GM19238 (cell line): ENCODE data around the gene DNAH8.
"Not testable (repeated sequence)": the region's sequence is repeated elsewhere in the genome, so short reads cannot be mapped to it uniquely, and the experiment has no call there.

Source experiments
- DNase-seq: peaks from one replicate; pipeline ENCODE4 v3.0.0; 2011; ENCODE audit warnings: low spot score; ENCODE audit not compliant: insufficient read length

The DNAH8 gene

DNA sequence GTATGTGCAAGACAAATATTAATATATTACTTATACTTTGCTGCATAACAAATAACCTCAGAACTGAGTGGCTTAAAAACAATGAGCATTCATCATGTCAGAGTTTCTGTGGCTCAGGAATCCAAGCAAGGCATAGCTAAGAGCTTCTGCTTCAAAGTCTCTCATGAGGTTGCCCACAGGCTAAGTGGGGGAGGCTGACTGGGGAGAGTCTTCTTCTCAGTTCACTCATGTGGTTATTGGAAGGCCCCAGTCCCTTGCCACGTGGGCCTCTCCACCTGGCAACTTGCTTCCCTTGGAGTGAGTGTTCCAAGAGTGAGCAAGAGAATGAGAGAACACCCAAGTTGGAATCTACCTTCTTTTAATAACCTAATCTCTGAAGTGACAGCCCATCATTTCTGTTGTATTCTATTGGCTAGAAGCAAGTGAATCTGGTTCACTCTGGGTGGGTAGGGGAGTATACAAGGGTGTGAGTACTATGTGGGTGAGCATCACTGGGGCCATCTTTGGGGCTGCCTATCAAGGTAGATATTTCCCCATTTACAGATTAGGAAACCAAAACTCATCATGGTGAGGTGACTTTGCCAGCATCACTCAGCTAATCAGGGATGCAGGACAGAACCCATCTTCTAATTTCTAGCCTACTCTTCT, 36.0 kb downstream of the DNAH8 start:
- DNase-seq = no peak

DNA sequence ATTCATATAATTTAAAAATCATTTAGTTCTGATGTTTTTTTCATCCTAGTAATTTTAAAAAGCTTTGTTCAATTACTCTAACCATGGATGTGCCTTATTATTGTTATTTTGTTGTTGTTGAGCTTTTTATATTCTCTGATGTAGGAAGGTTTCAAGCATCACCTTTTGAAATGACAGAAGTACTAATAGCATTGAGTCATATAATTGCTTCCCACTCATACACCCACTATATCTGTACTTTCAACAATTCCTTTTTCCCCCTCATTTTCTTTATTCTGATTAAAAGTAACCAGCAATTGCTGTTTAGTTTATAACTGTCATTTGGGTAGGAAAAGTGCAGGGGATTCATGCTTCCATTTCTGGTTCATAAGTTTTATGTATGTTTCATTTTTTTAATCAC, 38.6 kb downstream of the DNAH8 start:
- no peak for DNase-seq

DNA sequence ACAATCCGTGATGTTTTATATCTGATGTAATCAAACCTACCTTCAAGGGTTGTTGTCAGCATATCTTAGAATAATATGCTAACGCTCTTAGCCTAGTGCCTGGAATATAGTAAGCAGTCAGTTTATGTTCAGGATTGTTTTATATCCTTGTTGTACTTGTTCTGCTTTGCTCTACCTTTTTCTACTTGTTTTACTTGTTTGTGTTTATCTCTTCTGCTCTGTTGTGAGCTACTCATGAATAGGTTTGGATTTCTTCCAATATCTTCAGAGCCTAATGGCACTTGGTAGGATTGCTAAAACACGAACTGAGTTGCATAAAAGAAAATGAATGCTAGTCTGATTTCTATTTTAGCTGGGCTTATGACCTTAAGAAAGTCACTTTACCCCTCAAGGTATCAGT, 40.1 kb downstream of the DNAH8 start:
- no peak for DNase-seq

DNA sequence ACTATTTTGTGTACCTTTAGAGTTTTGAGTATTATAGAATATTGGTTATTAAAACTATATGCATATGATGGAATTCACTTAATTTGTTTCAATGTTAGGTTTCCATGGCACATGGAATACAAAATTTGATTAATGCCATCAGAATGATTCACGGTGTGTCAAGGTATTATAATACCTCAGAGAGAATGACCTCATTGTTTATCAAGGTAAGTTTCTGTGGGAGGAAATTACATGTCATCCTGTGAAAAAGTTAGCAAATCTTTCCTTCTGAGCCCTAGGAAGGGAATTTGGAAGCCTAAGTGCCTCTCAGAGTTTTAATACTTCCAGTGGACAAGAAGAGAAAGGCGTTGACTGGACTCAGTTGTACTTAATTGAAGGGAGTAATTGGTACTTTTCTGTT, 40.8 kb downstream of the DNAH8 start:
- DNase-seq = no peak

DNA sequence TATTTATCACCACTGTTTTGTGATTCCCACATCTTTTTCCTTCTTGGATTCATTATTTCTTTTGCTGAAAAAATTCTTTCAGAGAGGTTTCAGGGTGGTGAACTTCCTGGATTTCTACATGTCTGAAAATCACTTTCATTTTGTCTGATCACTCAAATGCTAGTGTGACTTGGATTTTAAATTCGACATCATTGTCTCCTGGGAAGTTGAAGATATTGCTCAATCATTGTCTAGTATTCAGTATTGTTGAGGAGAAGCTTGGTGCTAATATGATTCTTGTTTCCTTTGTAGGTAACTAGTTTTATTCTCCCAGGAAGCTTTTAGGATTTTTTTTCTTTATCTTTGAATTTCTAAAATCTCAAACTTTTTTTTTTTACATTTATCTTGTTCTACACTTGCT, 45.0 kb downstream of the DNAH8 start:
- DNase-seq = no peak

DNA sequence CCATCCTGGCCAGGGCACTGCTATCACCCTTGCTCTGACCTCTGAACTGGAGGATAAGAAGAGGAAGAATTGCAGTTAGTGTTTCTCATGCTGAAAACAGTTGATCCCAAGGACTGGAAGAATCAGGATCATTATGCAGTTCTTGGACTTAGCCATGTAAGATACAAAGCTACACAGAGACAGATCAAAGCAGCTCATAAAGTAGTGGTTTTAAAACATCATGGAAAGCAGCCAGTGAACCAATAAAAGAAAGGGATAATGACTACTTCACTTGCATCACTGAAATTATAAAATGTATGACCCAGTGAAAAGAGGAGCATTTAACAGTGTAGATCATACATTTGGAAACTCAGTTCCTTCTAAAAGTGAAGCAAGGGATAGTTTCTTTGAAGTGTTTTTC, 47.7 kb downstream of the DNAH8 start:
- DNase-seq = no peak

DNA sequence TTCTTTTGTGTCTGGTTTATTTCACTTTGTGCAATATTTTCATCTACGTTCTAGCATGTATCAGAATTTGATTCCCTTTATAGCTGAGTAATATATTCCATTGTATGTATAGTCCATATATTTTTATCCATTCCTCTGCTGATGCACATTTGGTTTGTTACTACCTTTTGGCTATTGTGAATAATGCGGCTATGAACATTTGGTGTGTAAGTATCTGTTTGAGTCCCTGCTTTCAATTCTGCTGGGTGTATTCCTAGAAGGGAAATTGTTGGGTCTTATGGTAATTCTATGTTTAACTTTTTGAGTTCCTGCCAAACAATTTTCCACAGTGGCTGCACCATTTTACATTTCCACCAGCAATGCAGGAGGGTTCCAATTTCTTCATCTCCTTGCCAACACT, 52.4 kb downstream of the DNAH8 start:
- no peak for DNase-seq

DNA sequence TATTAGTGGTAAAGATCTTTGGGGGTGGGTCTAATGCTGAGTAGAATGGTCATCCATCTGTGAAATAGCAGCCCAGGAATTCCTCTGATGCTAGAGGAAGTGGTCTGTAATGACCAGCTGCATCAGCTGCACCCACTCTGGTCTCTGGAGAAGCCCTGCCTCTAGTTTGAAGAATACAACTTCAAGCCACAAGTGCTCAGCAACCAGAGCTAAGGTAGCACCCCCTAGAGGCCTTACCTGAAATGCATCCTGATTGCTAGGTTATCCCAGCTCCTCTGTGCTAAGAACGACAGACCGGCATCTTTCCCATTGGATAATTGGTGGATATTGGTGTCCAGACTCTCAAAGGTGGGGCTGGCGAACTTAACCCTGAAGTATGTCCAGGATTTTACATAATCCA, 58.2 kb downstream of the DNAH8 start:
- no peak for DNase-seq

DNA sequence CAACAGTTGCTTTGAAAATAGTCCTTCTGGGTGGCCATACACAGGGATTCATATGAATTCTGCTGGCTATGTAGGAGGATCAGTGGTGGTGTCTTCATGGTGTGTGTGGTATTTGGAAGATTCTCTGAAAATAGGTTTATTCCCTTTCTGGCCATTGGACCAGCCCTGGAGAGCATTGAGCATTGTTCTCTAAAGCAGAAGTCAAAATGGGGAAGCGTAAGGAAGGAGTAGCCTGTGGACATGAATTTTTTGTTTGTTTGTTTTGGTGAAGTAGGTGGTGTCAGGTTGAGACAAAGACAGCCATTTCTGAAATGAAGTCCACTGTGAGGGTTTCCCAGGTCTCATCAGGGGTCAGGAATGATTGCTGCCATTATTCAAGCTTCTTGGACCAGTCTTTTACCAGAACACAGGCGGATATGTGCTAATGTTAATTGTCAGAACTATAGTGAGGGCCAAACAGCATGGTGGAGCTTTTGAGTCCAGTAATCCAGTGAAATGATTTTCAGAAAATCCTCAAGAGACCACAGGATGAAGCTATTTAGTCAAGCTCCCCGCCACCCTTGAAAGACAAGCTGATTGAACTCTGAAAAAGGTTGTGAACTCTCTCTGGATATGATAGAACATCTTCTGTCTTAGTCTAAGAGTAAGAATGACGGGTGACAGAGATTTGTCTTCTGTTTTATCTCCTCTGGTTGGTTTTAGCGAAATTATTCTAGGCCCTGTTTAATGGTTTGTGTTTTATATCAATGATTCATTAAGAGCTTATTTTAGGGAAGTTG, 60.0 kb downstream of the DNAH8 start:
- DNase-seq = no peak

DNA sequence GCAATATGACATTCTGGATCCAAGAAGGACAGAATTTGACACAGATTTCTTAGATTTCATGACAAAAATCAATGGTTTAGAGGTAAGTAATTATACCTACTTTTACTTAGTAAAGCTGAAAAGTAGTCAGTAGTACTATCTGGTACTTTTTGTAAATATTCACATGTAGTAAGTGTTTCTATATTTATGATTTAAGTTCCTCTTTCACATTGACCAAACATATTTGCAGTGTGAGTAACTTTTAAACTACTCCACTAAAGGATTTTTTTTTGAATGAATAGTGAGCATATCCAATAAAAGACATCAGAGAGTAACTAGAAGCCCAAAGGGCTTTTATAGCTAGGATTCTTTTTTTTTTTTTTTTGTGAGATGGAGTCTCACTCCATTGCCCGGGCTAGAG, 60.8 kb downstream of the DNAH8 start:
- no peak for DNase-seq

DNA sequence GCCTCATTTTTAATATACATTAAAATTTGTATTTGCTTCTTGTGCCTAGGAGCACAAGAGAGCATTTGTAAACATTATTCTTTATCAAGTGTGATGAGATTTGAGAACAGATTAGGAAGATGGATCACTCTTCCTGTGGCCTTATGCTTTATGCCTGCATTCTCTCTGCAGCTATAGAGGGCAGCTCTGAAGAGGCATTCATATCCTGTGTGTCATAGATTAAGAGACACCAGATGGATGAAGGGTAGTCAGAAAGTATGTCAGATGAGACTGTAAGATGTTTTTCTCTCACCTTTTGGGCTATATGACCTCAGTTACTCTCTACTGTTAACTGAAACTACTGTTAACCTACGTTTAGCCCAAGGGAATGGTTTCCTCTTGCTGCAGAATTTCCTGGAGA, 61.4 kb downstream of the DNAH8 start:
- DNase-seq = no peak

DNA sequence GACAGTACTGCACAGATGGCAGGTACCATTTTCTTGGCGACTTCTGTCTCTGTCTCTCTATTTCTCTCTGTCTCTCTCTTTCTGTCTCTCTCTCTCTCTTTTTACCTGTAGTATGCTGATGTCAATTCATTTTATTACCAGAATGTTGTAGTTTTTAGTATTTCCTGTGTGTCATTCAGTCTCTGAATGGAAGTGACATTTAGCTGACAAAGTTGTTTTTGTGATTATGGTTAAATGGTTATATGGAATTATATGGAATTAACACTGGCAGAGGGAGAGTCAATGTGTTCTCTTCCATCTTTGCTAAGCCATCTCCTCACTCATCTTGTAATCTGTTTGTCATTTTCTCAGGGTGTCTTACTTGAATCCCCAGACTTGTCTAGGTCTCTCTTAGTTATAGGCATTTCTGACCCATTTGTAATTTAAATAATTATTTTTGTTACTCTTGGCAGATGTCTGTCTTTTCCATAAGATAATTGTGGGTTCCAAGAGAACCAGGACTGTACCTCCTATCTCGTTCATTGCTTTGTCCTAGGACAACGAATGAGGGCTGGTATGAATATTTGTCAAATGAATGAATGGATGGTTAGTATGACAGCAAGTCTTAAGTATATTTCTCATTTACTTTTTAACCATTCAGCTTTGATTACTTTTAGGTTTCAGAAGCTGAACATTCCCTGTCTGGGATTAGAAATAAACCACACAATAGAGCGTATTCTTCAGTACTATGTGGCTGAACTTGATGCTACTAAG, 64.4 kb downstream of the DNAH8 start:
- DNase-seq = no peak

DNA sequence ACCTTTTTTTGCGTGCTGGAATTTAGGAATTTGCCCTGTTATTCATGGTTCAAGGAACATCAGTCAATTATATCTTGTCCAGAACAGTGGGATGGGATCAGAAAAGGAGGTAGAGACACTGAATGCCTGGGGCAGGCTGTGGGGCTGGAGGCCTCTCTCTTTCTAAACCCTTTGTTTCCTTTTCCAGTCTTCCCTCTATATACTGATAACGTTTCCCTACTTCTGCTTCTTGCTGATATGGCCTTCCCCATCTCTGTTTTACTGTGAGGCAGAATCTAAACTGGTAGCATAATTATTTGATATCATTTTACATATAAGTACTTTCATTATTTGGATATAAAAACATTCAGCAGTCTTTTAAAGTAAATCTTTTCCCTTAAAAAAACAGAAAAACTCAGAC, 67.5 kb downstream of the DNAH8 start:
- no peak for DNase-seq

DNA sequence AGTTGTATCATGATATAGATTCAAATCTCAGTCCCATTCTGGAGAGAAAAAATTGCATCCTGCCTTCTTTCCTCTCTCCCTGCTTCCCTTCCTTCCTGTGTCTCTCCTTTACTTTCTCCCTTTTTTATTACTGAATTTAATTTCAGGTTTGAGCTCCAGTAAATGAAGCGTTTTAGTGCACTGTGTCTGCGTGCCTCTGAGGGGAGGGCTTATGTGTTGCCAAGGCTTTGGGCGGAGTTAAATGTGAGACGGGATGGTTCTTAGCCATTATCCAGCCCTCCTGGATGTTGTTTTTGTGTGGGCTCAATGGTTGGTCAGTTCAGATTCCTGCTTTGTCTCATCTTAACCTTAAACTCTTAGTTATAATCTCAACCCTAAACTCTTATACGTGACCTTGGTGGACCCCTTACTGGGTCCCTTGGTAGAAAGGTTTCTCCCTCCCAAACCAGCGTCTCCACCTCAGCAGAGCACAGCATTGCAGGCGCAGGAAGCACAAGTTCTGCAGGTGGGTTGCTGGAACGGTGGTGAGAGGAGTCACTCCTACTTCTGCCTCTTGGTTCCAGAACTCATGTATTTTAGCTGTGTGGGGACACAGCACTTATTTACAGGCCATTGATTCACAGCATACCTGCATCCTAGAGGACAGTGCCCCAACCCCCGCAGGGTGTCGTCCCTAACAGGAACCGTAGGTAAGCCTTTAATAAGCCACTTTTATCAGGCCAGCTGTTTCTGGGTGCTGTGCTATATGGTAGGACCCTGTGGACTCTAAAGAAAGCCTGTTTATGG, 68.5 kb downstream of the DNAH8 start:
- DNase-seq = no peak

DNA sequence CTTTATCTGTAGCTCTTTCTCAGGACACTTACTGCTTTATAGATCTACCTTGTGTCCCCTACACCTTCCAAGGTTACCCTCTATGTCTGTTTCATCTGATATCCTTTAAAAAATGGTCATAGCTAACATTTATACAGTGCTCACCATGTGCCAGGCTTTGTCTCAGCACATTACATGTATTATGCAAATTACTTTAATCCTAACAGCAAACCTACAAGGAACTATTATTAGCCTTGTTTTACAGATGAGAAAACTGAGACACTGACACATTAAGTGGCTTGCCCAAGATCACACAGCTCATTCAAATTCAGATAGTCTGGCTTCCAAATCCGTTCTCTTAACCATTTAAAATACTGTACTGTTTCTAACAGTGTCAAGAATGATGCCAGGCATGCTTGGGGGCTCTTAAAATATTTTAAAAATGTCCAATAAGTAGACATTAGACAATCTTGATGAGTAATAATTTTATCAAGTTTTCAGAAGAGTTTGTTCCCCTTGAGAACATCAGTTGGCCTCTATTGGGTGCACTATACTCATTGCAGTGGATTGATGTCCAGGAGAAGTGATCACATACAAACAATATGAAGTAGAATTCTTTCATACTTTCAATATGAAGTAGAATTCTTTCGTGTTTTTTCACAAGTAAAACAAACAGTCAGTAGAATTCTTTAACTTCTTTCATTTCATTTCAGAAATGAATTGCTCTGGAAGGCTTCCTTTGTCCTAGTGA, 69.6 kb downstream of the DNAH8 start:
- no peak for DNase-seq

DNA sequence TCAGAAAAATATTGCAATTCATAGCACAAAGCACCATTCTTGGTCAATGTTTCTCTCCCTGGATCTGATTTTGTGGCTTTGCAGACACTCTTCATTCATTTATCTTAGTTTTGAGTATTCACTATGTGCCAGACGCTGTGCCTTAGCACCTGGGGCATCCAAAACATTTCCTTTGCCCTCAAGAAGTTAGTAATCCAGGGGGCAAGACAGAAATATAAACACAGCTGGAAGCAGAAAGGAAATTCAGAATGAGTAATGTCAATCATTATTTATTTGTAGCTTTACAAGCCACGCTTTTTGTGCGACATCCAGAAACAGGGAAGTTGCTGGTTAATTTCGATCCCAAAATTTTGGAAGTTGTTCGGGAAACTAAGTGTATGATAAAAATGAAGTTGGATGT, 71.4 kb downstream of the DNAH8 start:
- DNase-seq = no peak

DNA sequence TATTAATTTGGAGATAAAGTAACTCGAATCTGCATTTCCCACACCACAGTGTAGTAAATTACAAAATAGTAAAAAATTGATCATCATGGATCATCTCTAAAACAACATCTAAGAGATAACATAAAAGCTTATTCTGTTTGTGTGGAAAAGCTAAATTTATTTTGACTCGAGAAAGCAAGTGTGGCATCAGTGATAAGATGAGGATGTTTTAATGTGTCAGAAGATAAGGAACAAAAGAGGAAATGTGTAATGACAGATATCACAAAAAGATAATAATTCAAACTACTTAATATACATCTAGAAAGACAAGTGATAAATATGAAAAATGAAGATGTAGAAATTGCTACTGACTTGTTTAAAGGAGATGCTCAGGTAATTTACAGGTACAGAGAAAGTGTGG, 74.1 kb downstream of the DNAH8 start:
- DNase-seq = no peak

DNA sequence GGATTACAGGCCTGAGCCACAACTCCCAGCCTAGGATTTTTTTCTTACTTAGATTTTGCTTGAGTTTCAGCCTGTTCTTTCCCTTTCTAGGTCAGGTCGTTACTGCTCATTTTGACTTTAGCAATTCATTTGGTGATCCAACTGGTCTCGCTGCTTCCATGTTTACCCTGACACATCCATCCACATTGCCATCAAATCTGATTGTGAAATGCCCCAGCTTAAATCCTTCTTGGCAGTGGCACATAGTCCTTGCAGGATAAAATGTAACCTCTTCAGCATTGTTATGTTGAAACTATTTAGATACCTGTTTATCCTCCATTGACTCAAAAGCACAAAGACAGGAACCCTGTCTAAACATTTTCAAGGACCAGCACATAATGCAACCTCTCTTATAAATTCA, 77.2 kb downstream of the DNAH8 start:
- no peak for DNase-seq

DNA sequence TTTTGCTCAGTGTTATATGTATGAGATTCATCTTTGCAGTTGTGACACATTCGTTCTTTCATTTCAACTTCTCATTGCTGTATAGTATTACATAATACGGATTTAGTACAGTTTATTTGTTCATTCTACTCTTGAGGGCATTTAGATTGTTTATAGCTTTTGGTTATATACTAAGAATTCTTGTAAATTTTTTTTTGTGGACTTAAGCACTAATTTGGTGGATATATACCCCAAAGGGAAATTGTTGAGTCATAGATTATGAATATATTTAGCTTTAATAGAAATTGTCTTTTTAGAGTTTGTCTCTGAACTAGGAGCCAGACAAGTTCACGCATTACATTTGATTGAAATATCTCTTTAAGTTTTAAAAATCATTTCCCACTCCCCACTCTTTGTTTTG, 79.6 kb downstream of the DNAH8 start:
- no peak for DNase-seq

DNA sequence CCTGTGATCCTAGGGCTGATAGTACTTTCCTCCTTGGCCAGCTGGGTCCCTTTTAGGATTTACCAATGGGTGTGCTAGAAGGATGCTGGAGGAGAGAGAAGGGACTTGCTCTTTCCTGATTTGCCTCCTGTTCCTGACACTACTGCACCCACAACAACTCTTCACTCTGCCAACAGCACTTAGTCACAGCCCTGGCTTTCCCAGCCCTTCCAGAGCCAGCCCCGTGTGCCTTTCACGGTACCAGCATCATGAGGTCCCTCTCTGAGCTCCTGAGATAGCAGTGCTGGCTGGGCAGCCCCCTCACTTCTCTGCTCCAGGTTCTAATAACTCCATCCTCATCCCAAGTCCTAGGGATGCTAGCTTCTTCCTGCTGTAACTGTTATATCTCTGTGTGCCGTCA, 80.9 kb downstream of the DNAH8 start:
- DNase-seq = no peak

DNA sequence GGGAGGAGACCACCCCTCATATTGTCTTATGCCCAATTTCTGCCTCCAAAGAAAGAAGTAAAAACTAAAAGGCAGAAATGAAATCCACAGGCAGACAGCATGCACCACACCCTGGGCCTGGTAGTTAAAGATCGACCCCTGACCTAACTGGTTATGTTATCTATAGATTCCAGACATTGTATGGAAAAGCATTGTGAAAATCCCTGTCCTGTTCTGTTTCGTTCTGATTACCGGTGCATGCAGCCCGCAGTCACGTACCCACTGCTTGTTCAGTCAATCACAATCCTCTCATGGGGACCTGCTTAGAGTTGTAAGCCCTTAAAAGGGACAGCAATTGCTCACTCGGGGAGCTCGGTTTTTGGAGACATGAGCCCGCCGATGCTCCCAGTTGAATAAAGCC, 81.3 kb downstream of the DNAH8 start:
- not testable (repeated sequence) for DNase-seq
